Right ventricle myocardium superior (tissue), 1 donor: Measurements from ENCODE around the gene CCDC63. TPM values are rescaled to one million over a fixed set of nuclear protein-coding genes. Genes with fewer than 3 reads are reported as not detected.
"Not testable (repeated sequence)": the region's sequence is repeated elsewhere in the genome, so short reads cannot be mapped to it uniquely, and the experiment has no call there.

Source experiments
- ATAC-seq: fragments of 200-7000 bp; cut with Tn5 transposase; one replicate; pipeline ENCODE4 v1.9.1; 2020; ENCODE audit warnings: mild to moderate bottlenecking; ENCODE audit not compliant: poor library complexity
- DNase-seq: peaks from one replicate; pipeline ENCODE4 v3.0.0-alpha.2; 2020
- intact Hi-C: fragments of 100-400 bp; cut with DNase I; formaldehyde crosslinking; loops from one replicate; pipeline ENCODE4 v1.11.2; 2022
- total RNA-seq: library from RNA; stranded (reverse); fragmentation: NEBNext Ultra II Directional; extraction: Animal tissue kit (Norgen Biotek cat#: 25700); gene quantifications from one replicate; pipeline ENCODE4 v1.2.1, GENCODE V29; 2021
- donor health status: DM: no; HTN: yes; CAD: no; lungs with severe emphysema.

Gene CCDC63
- total RNA-seq, 1 donor from 2014 or later: not detected

GRCh38 chr12:110933326-110933974, 86.7 kb downstream of the CCDC63 start:
- ATAC-seq (no peak), DNase-seq (no peak)
- intact Hi-C loops: no loop called here

- DNase-seq (no peak), ATAC-seq (no peak)
- intact Hi-C loops: no loop called here
These were observed 87.5 kb downstream of the CCDC63 start for GRCh38 chr12:110934093-110934852.

- DNase-seq: no peak
- ATAC-seq: no peak
- intact Hi-C loops: loop anchor here (5.0 kb wide), 1 partner anchor 377 kb away; no protein-coding TSS in a partner anchor
These were observed 88.8 kb downstream of the CCDC63 start for GRCh38 chr12:110935588-110935987.

- intact Hi-C loops: loop anchor here (2.0 to 5.0 kb wide), 2 partner anchors 362 to 376 kb away; no protein-coding TSS in a partner anchor
- no peak for DNase-seq
- ATAC-seq: peak; percentile 9
These were observed 89.7 kb downstream of the CCDC63 start for GRCh38 chr12:110936367-110937103.

GRCh38 chr12:110937104-110937641, 90.4 kb downstream of the CCDC63 start:
- ATAC-seq: peak; percentile 73
- intact Hi-C loops: loop anchor here (2.0 to 5.0 kb wide), 2 partner anchors 362 to 375 kb away; no protein-coding TSS in a partner anchor
- DNase-seq: peak; percentile 77

- intact Hi-C loops: no loop called here
- DNase-seq (no peak), ATAC-seq (no peak)
These were observed 93.5 kb downstream of the CCDC63 start for GRCh38 chr12:110940296-110940695.

- DNase-seq (no peak), ATAC-seq (no peak)
- intact Hi-C loops: no loop called here
These were observed 94.1 kb downstream of the CCDC63 start for GRCh38 chr12:110940933-110941332.

- DNase-seq (no peak), ATAC-seq (no peak)
- intact Hi-C loops: no loop called here
These were observed 94.6 kb downstream of the CCDC63 start for GRCh38 chr12:110941391-110941790.

GRCh38 chr12:110943373-110943772, 96.6 kb downstream of the CCDC63 start:
- intact Hi-C loops: no loop called here
- DNase-seq (no peak), ATAC-seq (no peak)

GRCh38 chr12:110948041-110948440, 101.3 kb downstream of the CCDC63 start:
- intact Hi-C loops: no loop called here
- ATAC-seq (no peak), DNase-seq (no peak)

GRCh38 chr12:110950466-110950865, 103.7 kb downstream of the CCDC63 start:
- DNase-seq, ATAC-seq, intact Hi-C loops: not testable (repeated sequence)

GRCh38 chr12:110950867-110951266, 104.1 kb downstream of the CCDC63 start:
- DNase-seq, intact Hi-C loops, ATAC-seq: not testable (repeated sequence)

Other genes starting within 250 kb of the CCDC63 start
- 21.1 TPM for gene TCTN1, start 232.9 kb upstream of the CCDC63 start, total RNA-seq
- gene HVCN1, start 157.9 kb upstream of the CCDC63 start, total RNA-seq: 11.9 TPM
- 175 TPM for gene PPP1CC, start 104.1 kb upstream of the CCDC63 start, total RNA-seq
- gene MYL2, start 73.6 kb downstream of the CCDC63 start, total RNA-seq: 13,587 TPM
- not detected for gene CUX2, start 187.2 kb downstream of the CCDC63 start, total RNA-seq